Hepatocyte (in vitro differentiated cells): ENCODE results near the gene GRP. TPM values are rescaled to one million over a fixed set of nuclear protein-coding genes. Genes with fewer than 3 reads are reported as not detected.

Experiments
- DNase-seq: peaks from one replicate; pipeline ENCODE4 v3.0.0-alpha.2; 2016; ENCODE audit warnings: low spot score
- H2AFZ ChIP-seq: fragments of 200-600 bp; sonication (generic); 2 replicates; pipeline ENCODE4 v1.6.0; 2016; ENCODE audit warnings: antibody characterized with exemption, mild to moderate bottlenecking
- H3K27ac ChIP-seq: fragments of 200-600 bp; sonication (generic); 2 replicates; pipeline ENCODE4 v1.5.1; 2016; ENCODE audit warnings: mild to moderate bottlenecking
- H3K27me3 ChIP-seq: fragments of 200-600 bp; sonication (generic); 2 replicates; pipeline ENCODE4 v1.6.1; 2016
- H3K36me3 ChIP-seq: fragments of 200-600 bp; sonication (generic); replicated peaks from 2 replicates; pipeline ENCODE4 v1.5.1; 2016; ENCODE audit warnings: low read depth; ENCODE audit not compliant: insufficient read depth
- H3K4me1 ChIP-seq: fragments of 200-600 bp; sonication (generic); 2 replicates; pipeline ENCODE4 v1.5.1; 2016; ENCODE audit warnings: mild to moderate bottlenecking, moderate library complexity; ENCODE audit not compliant: insufficient read depth
- H3K4me2 ChIP-seq: fragments of 200-600 bp; sonication (generic); 2 replicates; pipeline ENCODE4 v1.6.0; 2016
- H3K4me3 ChIP-seq: fragments of 200-600 bp; sonication (generic); 2 replicates; pipeline ENCODE4 v1.5.1; 2016; ENCODE audit warnings: mild to moderate bottlenecking
- H3K79me2 ChIP-seq: fragments of 200-600 bp; sonication (generic); 2 replicates; pipeline ENCODE4 v1.6.0; 2017; ENCODE audit warnings: mild to moderate bottlenecking
- H3K9me2 ChIP-seq: fragments of 200-600 bp; sonication (generic); replicated peaks from 2 replicates; pipeline ENCODE4 v1.6.0; 2017; ENCODE audit warnings: mild to moderate bottlenecking; ENCODE audit not compliant: insufficient read depth
- H3K9me3 ChIP-seq: fragments of 200-600 bp; sonication (generic); 2 replicates; pipeline ENCODE4 v1.5.1; 2016; ENCODE audit warnings: low read depth, mild to moderate bottlenecking
- H4K20me1 ChIP-seq: fragments of 200-600 bp; sonication (generic); 2 replicates; pipeline ENCODE4 v1.6.0; 2016; ENCODE audit warnings: mild to moderate bottlenecking; ENCODE audit not compliant: insufficient read depth, poor library complexity, severe bottlenecking
- CTCF ChIP-seq: fragments of 200-600 bp; sonication (generic); IDR thresholded peaks from 2 replicates; pipeline ENCODE4 v1.5.1; 2016; ENCODE audit warnings: antibody characterized with exemption, mild to moderate bottlenecking; ENCODE audit not compliant: poor library complexity
- EZH2 ChIP-seq: fragments of 200-600 bp; sonication (generic); IDR thresholded peaks from 2 replicates; pipeline ENCODE4 v1.6.1; 2016; ENCODE audit warnings: antibody characterized with exemption, mild to moderate bottlenecking, borderline replicate concordance
- EZH2phosphoT487 ChIP-seq: fragments of 200-600 bp; sonication (generic); IDR thresholded peaks from one replicate; pipeline ENCODE4 v1.6.1; 2018; ENCODE audit warnings: antibody characterized with exemption, mild to moderate bottlenecking, low read depth, moderate library complexity; ENCODE audit not compliant: unreplicated experiment, severe bottlenecking
- WGBS: methylation state at CpG from one replicate; pipeline ENCODE4 v1.1.6; 2016; ENCODE audit warnings: low lambda C conversion rate; ENCODE audit errors: missing lambda C conversion rate; 5-methylcytosine and 5-hydroxymethylcytosine counted together
- polyA plus RNA-seq: library from polyadenylated mRNA; unstranded; fragments of >200 nt; fragmentation: Nextera tagmentation; extraction: Ambion mirVana; gene quantifications from 2 replicates; pipeline ENCODE4 v1.2.1, GENCODE V29; 2016
- total RNA-seq: library from RNA; depleted of rRNA; stranded (reverse); fragments of >200 nt; gene quantifications from 2 replicates; pipeline ENCODE4 v1.2.3, GENCODE V29; 2014

Gene GRP
- total and polyA plus RNA-seq, 2 experiments from 2014 or later: 0.71 to 2.6 TPM

- H3K79me2 ChIP-seq: no peaks in the 10 kb centered on the region
- no peaks in the 10 kb centered on the region for H3K4me1 ChIP-seq
- H3K4me2 ChIP-seq: no peak overlapping the region
- TF ChIP-seq CTCF: no peak
- TF ChIP-seq EZH2phosphoT487: no peak
- no peak for TF ChIP-seq EZH2
- WGBS: 66% methylated on average over 5 of the region's 5 CpGs
- H3K36me3 ChIP-seq: no peaks in the 10 kb centered on the region
- H3K9me3 ChIP-seq: no peaks in the 10 kb centered on the region
- H4K20me1 ChIP-seq: no peaks in the 10 kb centered on the region
- peaks cover 98% of the 10 kb centered on the region for H3K27me3 ChIP-seq
- H3K27ac ChIP-seq: no peak overlapping the region
- no peak overlapping the region for H3K4me3 ChIP-seq
- H2AFZ ChIP-seq: no peak overlapping the region
- H3K9me2 ChIP-seq: no peaks in the 10 kb centered on the region
- no peak for DNase-seq
Measured at GRCh38 chr18:59278793-59279192, 58.8 kb downstream of the GRP start.

GRCh38 chr18:59279193-59279592 is 59.2 kb downstream of the GRP start:
- Histone ChIP-seq H3K79me2 (no peaks in the 10 kb centered on the region), H3K9me2 (no peaks in the 10 kb centered on the region), H3K36me3 (no peaks in the 10 kb centered on the region), H2AFZ (no peak overlapping the region), H3K27ac (no peak overlapping the region), H3K9me3 (no peaks in the 10 kb centered on the region), H3K4me3 (no peak overlapping the region), H3K4me2 (no peak overlapping the region), H4K20me1 (no peaks in the 10 kb centered on the region), H3K27me3 (peaks cover 98% of the 10 kb centered on the region), H3K4me1 (no peaks in the 10 kb centered on the region)
- no peak for TF ChIP-seq EZH2
- TF ChIP-seq EZH2phosphoT487: no peak
- no peak for TF ChIP-seq CTCF
- no peak for DNase-seq
- WGBS: 57% methylated on average over 3 of the region's 3 CpGs

GRCh38 chr18:59279722-59280121 is 59.8 kb downstream of the GRP start:
- no peak for DNase-seq
- WGBS: 63% methylated on average over 1 of the region's 1 CpG

More at GRCh38 chr18:59279722-59280121, 59.8 kb downstream of the GRP start:
- Histone ChIP-seq H3K9me3 (no peaks in the 10 kb centered on the region), H4K20me1 (no peaks in the 10 kb centered on the region), H3K36me3 (no peaks in the 10 kb centered on the region), H3K4me3 (no peak overlapping the region), H3K9me2 (no peaks in the 10 kb centered on the region), H3K79me2 (no peaks in the 10 kb centered on the region), H3K27me3 (peaks cover 98% of the 10 kb centered on the region), H2AFZ (no peak overlapping the region), H3K27ac (no peak overlapping the region), H3K4me2 (no peak overlapping the region), H3K4me1 (no peaks in the 10 kb centered on the region)
- no peak for TF ChIP-seq EZH2
- no peak for TF ChIP-seq CTCF
- no peak for TF ChIP-seq EZH2phosphoT487

Other genes starting within 250 kb of the GRP start
- gene SEC11C, start 80.3 kb upstream of the GRP start, total RNA-seq: 88.7 and 103 TPM in 2 replicates
- 224 and 230 TPM in 2 replicates for gene SEC11C, start 80.3 kb upstream of the GRP start, polyA plus RNA-seq
- not detected in 2 replicates for gene RAX, start 53.3 kb downstream of the GRP start, total RNA-seq
- gene RAX, start 53.3 kb downstream of the GRP start, polyA plus RNA-seq: not detected in 2 replicates
- gene CPLX4, start 98.5 kb downstream of the GRP start, total RNA-seq: not detected in 2 replicates
- not detected in 2 replicates for gene CPLX4, start 98.5 kb downstream of the GRP start, polyA plus RNA-seq
- gene LMAN1, start 139.1 kb downstream of the GRP start, total RNA-seq: 143 and 149 TPM in 2 replicates
- gene LMAN1, start 139.1 kb downstream of the GRP start, polyA plus RNA-seq: 82.1 and 93.5 TPM in 2 replicates